ENCODE data around the gene CNDP2. TPM values are rescaled to one million over a fixed set of nuclear protein-coding genes. Genes with fewer than 3 reads are reported as not detected.

Gene CNDP2
- 36.9 TPM for total RNA-seq

- H3K4me3 ChIP-seq (ENCODE audit: low read length): peak within 1 kb of the TSS; percentile 79
- no peaks in the 10 kb centered on the region for H3K27me3 ChIP-seq (ENCODE audit: insufficient read depth, low read length)
- no peaks in the 10 kb centered on the region for H3K9me3 ChIP-seq (ENCODE audit: low read depth, low read length)
- peaks cover 44% of the 10 kb centered on the region for H3K4me1 ChIP-seq (ENCODE audit: insufficient read depth, low read length)
Observed at GRCh38 chr18:74495581-74496507, at the start of gene CNDP2. CNDP2 (plus strand) TSS chr18:74496363; CDS start chr18:74499974, 3,611 bp downstream.

GRCh38 chr18:74446631-74447403 lies 49.3 kb upstream of the CNDP2 start:
- Histone ChIP-seq H3K4me1 (ENCODE audit: insufficient read depth, low read length) (no peaks in the 10 kb centered on the region), H3K9me3 (ENCODE audit: low read depth, low read length) (no peaks in the 10 kb centered on the region), H3K27me3 (ENCODE audit: insufficient read depth, low read length) (no peaks in the 10 kb centered on the region), H3K4me3 (ENCODE audit: low read length) (no peak overlapping the region)

- H3K4me1 ChIP-seq (ENCODE audit: insufficient read depth, low read length): no peaks in the 10 kb centered on the region
- no peak overlapping the region for H3K4me3 ChIP-seq (ENCODE audit: low read length)
- H3K9me3 ChIP-seq (ENCODE audit: low read depth, low read length): no peaks in the 10 kb centered on the region
- H3K27me3 ChIP-seq (ENCODE audit: insufficient read depth, low read length): no peaks in the 10 kb centered on the region
Observed at GRCh38 chr18:74447404-74448152, 48.6 kb upstream of the CNDP2 start.

- H3K27me3 ChIP-seq (ENCODE audit: insufficient read depth, low read length): peaks cover 15% of the 10 kb centered on the region
- H3K9me3 ChIP-seq (ENCODE audit: low read depth, low read length): no peaks in the 10 kb centered on the region
- H3K4me1 ChIP-seq (ENCODE audit: insufficient read depth, low read length): no peaks in the 10 kb centered on the region
- no peak overlapping the region for H3K4me3 ChIP-seq (ENCODE audit: low read length)
Observed at GRCh38 chr18:74450626-74451025, 45.5 kb upstream of the CNDP2 start.

- H3K9me3 ChIP-seq (ENCODE audit: low read depth, low read length): no peaks in the 10 kb centered on the region
- no peak overlapping the region for H3K4me3 ChIP-seq (ENCODE audit: low read length)
- H3K4me1 ChIP-seq (ENCODE audit: insufficient read depth, low read length): peaks cover 2% of the 10 kb centered on the region
- peaks cover 20% of the 10 kb centered on the region for H3K27me3 ChIP-seq (ENCODE audit: insufficient read depth, low read length)
Observed at GRCh38 chr18:74451148-74451547, 45.0 kb upstream of the CNDP2 start.

- Histone ChIP-seq H3K27me3 (ENCODE audit: insufficient read depth, low read length) (peaks cover 35% of the 10 kb centered on the region), H3K4me1 (ENCODE audit: insufficient read depth, low read length) (peaks cover 9% of the 10 kb centered on the region), H3K4me3 (ENCODE audit: low read length) (no peak overlapping the region), H3K9me3 (ENCODE audit: low read depth, low read length) (no peaks in the 10 kb centered on the region)
Observed at GRCh38 chr18:74453016-74453566, 43.1 kb upstream of the CNDP2 start.

GRCh38 chr18:74453642-74454198 lies 42.4 kb upstream of the CNDP2 start:
- Histone ChIP-seq H3K9me3 (ENCODE audit: low read depth, low read length) (no peaks in the 10 kb centered on the region), H3K4me1 (ENCODE audit: insufficient read depth, low read length) (peaks cover 9% of the 10 kb centered on the region), H3K4me3 (ENCODE audit: low read length) (no peak overlapping the region), H3K27me3 (ENCODE audit: insufficient read depth, low read length) (peaks cover 41% of the 10 kb centered on the region)

- H3K27me3 ChIP-seq (ENCODE audit: insufficient read depth, low read length): peaks cover 41% of the 10 kb centered on the region
- peaks cover 9% of the 10 kb centered on the region for H3K4me1 ChIP-seq (ENCODE audit: insufficient read depth, low read length)
- no peaks in the 10 kb centered on the region for H3K9me3 ChIP-seq (ENCODE audit: low read depth, low read length)
- H3K4me3 ChIP-seq (ENCODE audit: low read length): no peak overlapping the region
Observed at GRCh38 chr18:74454279-74454751, 41.8 kb upstream of the CNDP2 start.

- Histone ChIP-seq H3K27me3 (ENCODE audit: insufficient read depth, low read length) (peaks cover 44% of the 10 kb centered on the region), H3K4me3 (ENCODE audit: low read length) (no peak overlapping the region), H3K9me3 (ENCODE audit: low read depth, low read length) (no peaks in the 10 kb centered on the region), H3K4me1 (ENCODE audit: insufficient read depth, low read length) (peaks cover 9% of the 10 kb centered on the region)
Observed at GRCh38 chr18:74455386-74455785, 40.8 kb upstream of the CNDP2 start.

- Histone ChIP-seq H3K9me3 (ENCODE audit: low read depth, low read length) (no peaks in the 10 kb centered on the region), H3K4me1 (ENCODE audit: insufficient read depth, low read length) (peaks cover 9% of the 10 kb centered on the region), H3K27me3 (ENCODE audit: insufficient read depth, low read length) (peaks cover 44% of the 10 kb centered on the region), H3K4me3 (ENCODE audit: low read length) (no peak overlapping the region)
Observed at GRCh38 chr18:74456017-74456348, 40.2 kb upstream of the CNDP2 start.

GRCh38 chr18:74456349-74457042 lies 39.7 kb upstream of the CNDP2 start:
- Histone ChIP-seq H3K4me3 (ENCODE audit: low read length) (no peak overlapping the region), H3K4me1 (ENCODE audit: insufficient read depth, low read length) (peaks cover 9% of the 10 kb centered on the region), H3K9me3 (ENCODE audit: low read depth, low read length) (no peaks in the 10 kb centered on the region), H3K27me3 (ENCODE audit: insufficient read depth, low read length) (peaks cover 44% of the 10 kb centered on the region)

- Histone ChIP-seq H3K9me3 (ENCODE audit: low read depth, low read length) (no peaks in the 10 kb centered on the region), H3K27me3 (ENCODE audit: insufficient read depth, low read length) (peaks cover 44% of the 10 kb centered on the region), H3K4me3 (ENCODE audit: low read length) (no peak within 1 kb of the TSS), H3K4me1 (ENCODE audit: insufficient read depth, low read length) (peaks cover 9% of the 10 kb centered on the region)
Observed at GRCh38 chr18:74457043-74457724, 39.0 kb upstream of the CNDP2 start, which contains the start of gene DIPK1C. DIPK1C (minus strand) TSS chr18:74457308; CDS start chr18:74457259, 49 bp downstream.

GRCh38 chr18:74457725-74458421 lies 38.3 kb upstream of the CNDP2 start:
- Histone ChIP-seq H3K27me3 (ENCODE audit: insufficient read depth, low read length) (peaks cover 44% of the 10 kb centered on the region), H3K9me3 (ENCODE audit: low read depth, low read length) (no peaks in the 10 kb centered on the region), H3K4me1 (ENCODE audit: insufficient read depth, low read length) (peaks cover 9% of the 10 kb centered on the region), H3K4me3 (ENCODE audit: low read length) (no peak overlapping the region)
